HEK293 (cell line): ENCODE measurements around the gene ATRNL1.
A peak's percentile ranks its signal among the peaks of the same experiment; 100 is the strongest.

ENCODE experiments used
- CTCF ChIA-PET: fragments of 350-600 bp; formaldehyde crosslinking; extraction: SDS; loops from one replicate; lab custom pipeline; 2021; ENCODE audit warnings: antibody characterized with exemption; lab: Yijun Ruan, JAX
- POLR2A ChIA-PET: fragments of 300-600 bp; formaldehyde crosslinking; extraction: SDS; loops from one replicate; lab custom pipeline; 2020; ENCODE audit warnings: antibody characterized with exemption, inconsistent platforms; lab: Yijun Ruan, JAX
- H3K27ac ChIP-seq: fragments of 200-500 bp; sonication (Bioruptor generic); 2 replicates; pipeline ENCODE4 v1.5.1; 2014; ENCODE audit warnings: low read depth, low read length, control low read depth, inconsistent platforms; ENCODE audit errors: extremely low read depth
- H3K36me3 ChIP-seq, 2 experiments: fragments of 200-500 bp in 1 of 2; sonication (Bioruptor generic) in 1 of 2; 1 replicate in 1 of 2; 2 replicates in 1 of 2; pipeline ENCODE4 v1.5.1; 2014 to 2017; ENCODE audit warnings: inconsistent platforms in 2 of 2, low read length in 2 of 2; ENCODE audit not compliant: control insufficient read depth in 2 of 2, insufficient read depth in 1 of 2
- H3K4me1 ChIP-seq: fragments of 200-500 bp; sonication (Bioruptor generic); 2 replicates; pipeline ENCODE4 v1.5.1; 2014; ENCODE audit warnings: mild to moderate bottlenecking, low read length, inconsistent platforms; ENCODE audit not compliant: control insufficient read depth, insufficient read depth
- H3K4me3 ChIP-seq: 2 replicates; pipeline ENCODE4 v1.5.1; 2011; ENCODE audit warnings: low read depth, mild to moderate bottlenecking, control low read depth, low read length, moderate library complexity
- H3K9me3 ChIP-seq: fragments of 200-500 bp; sonication (Bioruptor generic); 2 replicates; pipeline ENCODE4 v1.5.1; 2014; ENCODE audit warnings: low read depth, low read length, inconsistent platforms; ENCODE audit not compliant: control insufficient read depth, insufficient read depth
- TCF7L2 ChIP-seq: IDR thresholded peaks from 2 replicates; pipeline ENCODE4 v1.6.1; 2011; ENCODE audit warnings: low read depth, mild to moderate bottlenecking, inconsistent platforms, low read length, moderate library complexity, borderline replicate concordance
- WT1 ChIP-seq: fragments of 450-650 bp; formaldehyde crosslinking; IDR thresholded peaks from 2 replicates; pipeline ENCODE4 v1.5.1; 2016; ENCODE audit warnings: missing biosample characterization, missing genetic modification characterization
- ZBTB21 ChIP-seq: fragments of 450-650 bp; formaldehyde crosslinking; IDR thresholded peaks from 2 replicates; pipeline ENCODE4 v1.5.1; 2017; ENCODE audit warnings: missing biosample characterization, missing genetic modification characterization
- ZBTB7A ChIP-seq: fragments of 450-650 bp; formaldehyde crosslinking; IDR thresholded peaks from 2 replicates; pipeline ENCODE4 v1.5.1; 2016; ENCODE audit warnings: low read depth, missing biosample characterization, missing genetic modification characterization
- ZIC2 ChIP-seq: fragments of 450-650 bp; formaldehyde crosslinking; IDR thresholded peaks from 2 replicates; pipeline ENCODE4 v1.5.1; 2016; ENCODE audit warnings: missing biosample characterization, missing genetic modification characterization
- ZNF10 ChIP-seq: fragments of 450-650 bp; formaldehyde crosslinking; IDR thresholded peaks from 2 replicates; pipeline ENCODE4 v1.5.1; 2017; ENCODE audit warnings: missing biosample characterization, missing genetic modification characterization
- ZNF18 ChIP-seq: fragments of 450-650 bp; formaldehyde crosslinking; IDR thresholded peaks from 2 replicates; pipeline ENCODE4 v1.5.1; 2016; ENCODE audit warnings: missing biosample characterization, missing genetic modification characterization
- ZNF302 ChIP-seq: fragments of 450-650 bp; formaldehyde crosslinking; IDR thresholded peaks from 2 replicates; pipeline ENCODE4 v1.5.1; 2016; ENCODE audit warnings: missing biosample characterization, missing genetic modification characterization, low read depth
- ZNF335 ChIP-seq: fragments of 450-650 bp; formaldehyde crosslinking; conservative IDR thresholded peaks from 2 replicates; pipeline ENCODE4 v1.5.1; 2016; ENCODE audit warnings: missing biosample characterization, missing genetic modification characterization
- ZNF362 ChIP-seq: fragments of 450-650 bp; formaldehyde crosslinking; IDR thresholded peaks from 2 replicates; pipeline ENCODE4 v1.5.1; 2016; ENCODE audit warnings: missing biosample characterization, missing genetic modification characterization
- ZNF521 ChIP-seq: fragments of 450-650 bp; formaldehyde crosslinking; IDR thresholded peaks from 2 replicates; pipeline ENCODE4 v1.5.1; 2017; ENCODE audit warnings: missing biosample characterization, mild to moderate bottlenecking, missing genetic modification characterization
- ZNF623 ChIP-seq: fragments of 450-650 bp; formaldehyde crosslinking; IDR thresholded peaks from 2 replicates; pipeline ENCODE4 v1.5.1; 2016; ENCODE audit warnings: missing biosample characterization, missing genetic modification characterization
- ZNF654 ChIP-seq: fragments of 450-650 bp; formaldehyde crosslinking; IDR thresholded peaks from 2 replicates; pipeline ENCODE4 v1.5.1; 2016; ENCODE audit warnings: low read depth, missing biosample characterization, missing genetic modification characterization
- ZNF660 ChIP-seq: fragments of 450-650 bp; IDR thresholded peaks from 2 replicates; pipeline ENCODE4 v1.5.1; 2018; ENCODE audit warnings: missing biosample characterization, mild to moderate bottlenecking, missing genetic modification characterization
- ZNF76 ChIP-seq: fragments of 450-650 bp; formaldehyde crosslinking; IDR thresholded peaks from 2 replicates; pipeline ENCODE4; 2016; ENCODE audit warnings: low read depth, missing biosample characterization, missing genetic modification characterization, borderline replicate concordance
- ZNF776 ChIP-seq: fragments of 450-650 bp; formaldehyde crosslinking; IDR thresholded peaks from 2 replicates; pipeline ENCODE4 v1.5.0; 2017; ENCODE audit warnings: missing biosample characterization, missing genetic modification characterization, borderline replicate concordance

Gene ATRNL1

GRCh38 chr10:115957012-115957399 lies 863.8 kb downstream of the ATRNL1 start:
- ChIA-PET CTCF (interaction anchor here (0.6 to 1.6 kb wide), 2 partner anchors 11 to 144 kb away, joined by 3 to 5 read pairs; no protein-coding TSS in a partner anchor), POLR2A (no interaction called here)
- no peak overlapping the region for H3K4me3 ChIP-seq
- TF ChIP-seq ZNF76 (tag by site-specific recombination): no peak
- TF ChIP-seq ZNF362: no peak
- H3K27ac ChIP-seq: no peak overlapping the region
- no peaks in the 10 kb centered on the region for H3K4me1 ChIP-seq
- no peaks in the 10 kb centered on the region for H3K9me3 ChIP-seq
- no peaks in the 10 kb centered on the region for H3K36me3 ChIP-seq

- no peak for TF ChIP-seq ZBTB21 (tag by site-specific recombination)
- no peak for TF ChIP-seq ZNF302 (tag by site-specific recombination)
- TF ChIP-seq WT1 (tag by site-specific recombination): no peak
- Histone ChIP-seq H3K9me3 (no peaks in the 10 kb centered on the region), H3K36me3 (no peaks in the 10 kb centered on the region), H3K4me3 (no peak overlapping the region), H3K4me1 (no peaks in the 10 kb centered on the region), H3K27ac (no peak overlapping the region)
- CTCF ChIA-PET: interaction anchor here (0.6 to 1.6 kb wide), 2 partner anchors 11 to 1254 kb away, joined by 3 read pairs; no protein-coding TSS in a partner anchor
- POLR2A ChIA-PET: no interaction called here
These were observed 864.7 kb downstream of the ATRNL1 start for GRCh38 chr10:115957786-115958442.

- H3K4me3 ChIP-seq: no peak overlapping the region
- POLR2A ChIA-PET: interaction anchor here (0.6 kb wide), 1 partner anchor 13 kb away, joined by 4 read pairs; no protein-coding TSS in a partner anchor
- CTCF ChIA-PET: interaction anchor here (0.5 to 0.6 kb wide), 2 partner anchors 11 to 1266 kb away, joined by 3 read pairs; no protein-coding TSS in a partner anchor
- no peak overlapping the region for H3K27ac ChIP-seq
- no peaks in the 10 kb centered on the region for H3K4me1 ChIP-seq
- TF ChIP-seq ZNF623 (no peak), TCF7L2 (peak; percentile 83; the same call in 1 of the 2 replicates), ZNF335 (tag by site-specific recombination) (0 out of 2 replicates have a peak, but pooled peaks have one; percentile 17), ZNF18 (peak; percentile 74), ZNF10 (tag by site-specific recombination) (no peak), ZNF660 (tag by site-specific recombination) (0 out of 2 replicates have a peak, but pooled peaks have one; percentile 66), ZNF654 (tag by site-specific recombination) (peak; percentile 6; the same call in 1 of the 2 replicates), ZNF521 (tag by site-specific recombination) (no peak), ZIC2 (tag by site-specific recombination) (peak; percentile 77), ZBTB7A (tag by site-specific recombination) (no peak), ZNF776 (tag by site-specific recombination) (no peak)
- TF ChIP-seq, all 188 proteins: peak for 6
- no peaks in the 10 kb centered on the region for H3K9me3 ChIP-seq
- H3K36me3 ChIP-seq: no peaks in the 10 kb centered on the region
These were observed 870.7 kb downstream of the ATRNL1 start for GRCh38 chr10:115963848-115964247.
